Fibroblast of lung (primary cell): Measurements from ENCODE around the gene FHIT. TPM values are rescaled to one million over a fixed set of nuclear protein-coding genes. Genes with fewer than 3 reads are reported as not detected.

Experiments
- DNase-seq, 2 donors: peaks; one replicate each; pipeline versions ENCODE4 v3.0.0 to v3.0.0-alpha.2; 2010; ENCODE audit warnings: low read depth in 2 of 2
- H2AFZ ChIP-seq: 2 replicates; pipeline ENCODE4 v1.5.1; 2012; ENCODE audit warnings: low read length, control low read depth, inconsistent platforms
- H3K27ac ChIP-seq: 2 replicates; pipeline ENCODE4 v1.5.1; 2011; ENCODE audit warnings: low read length, control low read depth; ENCODE audit not compliant: insufficient read depth
- H3K27me3 ChIP-seq: 2 replicates; pipeline ENCODE4 v1.5.1; 2011; ENCODE audit warnings: mild to moderate bottlenecking, low read length; ENCODE audit not compliant: control insufficient read depth, insufficient read depth
- H3K36me3 ChIP-seq: 2 replicates; pipeline ENCODE4 v1.5.1; 2011; ENCODE audit warnings: low read length; ENCODE audit not compliant: control insufficient read depth, insufficient read depth
- H3K4me1 ChIP-seq: 2 replicates; pipeline ENCODE4 v1.5.1; 2011; ENCODE audit warnings: low read length; ENCODE audit not compliant: control insufficient read depth, insufficient read depth; ENCODE audit errors: extremely low read depth
- H3K4me2 ChIP-seq: 2 replicates; pipeline ENCODE4 v1.5.1; 2011; ENCODE audit warnings: low read length, control low read depth; ENCODE audit not compliant: insufficient read depth; ENCODE audit errors: extremely low read depth
- H3K4me3 ChIP-seq, 4 experiments: fragments of 200-600 bp in 1 of 4; sonication (generic) in 1 of 4; replicated peaks in 1 of 4; 2 replicates each; pipeline ENCODE4 v1.5.1; 2011 to 2016; ENCODE audit warnings: low read length in 4 of 4, low read depth in 3 of 4, mild to moderate bottlenecking in 3 of 4, control low read depth in 2 of 4, inconsistent platforms in 1 of 4, mixed read lengths in 1 of 4; ENCODE audit not compliant: insufficient read depth in 1 of 4; ENCODE audit errors: control extremely low read depth in 1 of 4
- H3K79me2 ChIP-seq: 2 replicates; pipeline ENCODE4 v1.5.1; 2012; ENCODE audit warnings: mild to moderate bottlenecking, low read length, inconsistent platforms; ENCODE audit not compliant: control insufficient read depth, insufficient read depth
- H3K9ac ChIP-seq: 2 replicates; pipeline ENCODE4 v1.5.1; 2011; ENCODE audit warnings: mild to moderate bottlenecking, low read length, control low read depth; ENCODE audit not compliant: insufficient read depth
- H3K9me3 ChIP-seq: 2 replicates; pipeline ENCODE4 v1.5.1; 2012; ENCODE audit warnings: low read depth, low read length; ENCODE audit not compliant: control insufficient read depth, insufficient read depth
- H4K20me1 ChIP-seq: 2 replicates; pipeline ENCODE4 v1.5.1; 2011; ENCODE audit warnings: low read length; ENCODE audit not compliant: control insufficient read depth, insufficient read depth; ENCODE audit errors: extremely low read depth
- CTCF ChIP-seq, 2 donors: IDR thresholded peaks in 1 of 2; conservative IDR thresholded peaks in 1 of 2; 1 replicate in 1 of 2; 2 replicates in 1 of 2; pipeline ENCODE4 v1.5.1; 2011 to 2012; ENCODE audit warnings: low read length in 2 of 2, control low read depth in 1 of 2, inconsistent platforms in 1 of 2, low read depth in 1 of 2, mild to moderate bottlenecking in 1 of 2
- EZH2 ChIP-seq: IDR thresholded peaks from 2 replicates; pipeline ENCODE4 v1.5.1; 2012; ENCODE audit warnings: low read length, control low read depth, mild to moderate bottlenecking; ENCODE audit errors: missing control alignments
- polyA plus RNA-seq, 2 donors: library from polyadenylated mRNA; depleted of rRNA in 1 of 2; stranded (reverse) in 1 of 2; unstranded in 1 of 2; fragments of >200 nt; gene quantifications; 2 replicates each; pipeline ENCODE4 v1.2.1, GENCODE V29; 2011 to 2012; ENCODE audit warnings: missing spikeins in 1 of 2
- total RNA-seq: library from RNA; depleted of rRNA; stranded (reverse); fragments of >200 nt; gene quantifications from 2 replicates; pipeline ENCODE4 v1.2.1, GENCODE V29; 2014

Gene FHIT
- total and polyA plus RNA-seq, 2 donors (not counting 1 experiment from before 2014, with no cell fraction given), result 0.79 to 2.1 TPM

DNA sequence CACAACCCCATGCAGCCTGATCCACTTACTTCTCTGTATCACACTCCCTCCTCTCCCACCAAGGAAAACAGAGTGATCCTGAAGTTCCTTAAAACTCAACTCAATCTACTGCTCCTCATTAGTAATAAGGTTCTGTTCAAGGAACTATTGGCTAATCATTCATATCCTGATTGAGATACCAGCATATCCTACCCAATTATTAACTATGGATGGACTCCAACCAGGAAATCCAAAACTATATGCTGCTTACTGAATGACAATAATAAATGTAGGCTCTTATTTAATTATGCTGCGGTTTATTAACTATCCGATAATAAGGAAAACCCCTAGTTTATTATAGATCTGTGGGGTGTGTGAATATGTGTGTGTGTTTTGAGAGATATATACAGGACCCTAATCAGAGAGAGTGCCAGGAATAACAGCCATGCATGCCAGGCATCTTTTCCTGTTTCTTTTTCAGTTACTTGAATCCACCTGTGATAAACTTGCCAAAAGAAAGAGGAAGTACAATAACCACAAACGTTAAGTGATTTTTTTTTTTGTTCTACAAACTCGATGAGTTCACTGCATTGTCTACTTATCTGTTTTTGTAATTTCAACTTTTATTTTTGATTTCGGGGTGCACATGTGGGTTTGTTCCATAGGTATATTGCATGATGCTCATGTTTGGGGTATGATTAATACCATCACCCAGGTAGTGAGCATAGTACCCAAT, 1169.7 kb downstream of the FHIT start:
- Histone ChIP-seq H3K4me3 (no peak overlapping the region), H3K27me3 (no peaks in the 10 kb centered on the region), H3K79me2 (no peaks in the 10 kb centered on the region), H3K9me3 (no peaks in the 10 kb centered on the region), H3K4me1 (no peaks in the 10 kb centered on the region), H3K27ac (no peak overlapping the region), H3K4me2 (no peak overlapping the region), H3K9ac (no peak overlapping the region), H3K36me3 (no peaks in the 10 kb centered on the region), H2AFZ (no peak overlapping the region), H4K20me1 (no peaks in the 10 kb centered on the region)
- DNase-seq, result no peak
- TF ChIP-seq EZH2 (no peak), CTCF (conservative IDR thresholded peaks at IDR 0.05 in 1 of 2, IDR thresholded peaks at IDR 0.05 in 1 of 2; ENCODE audit: low read depth in 1 of 2, low read length in 2 of 2) (no peak)

DNA sequence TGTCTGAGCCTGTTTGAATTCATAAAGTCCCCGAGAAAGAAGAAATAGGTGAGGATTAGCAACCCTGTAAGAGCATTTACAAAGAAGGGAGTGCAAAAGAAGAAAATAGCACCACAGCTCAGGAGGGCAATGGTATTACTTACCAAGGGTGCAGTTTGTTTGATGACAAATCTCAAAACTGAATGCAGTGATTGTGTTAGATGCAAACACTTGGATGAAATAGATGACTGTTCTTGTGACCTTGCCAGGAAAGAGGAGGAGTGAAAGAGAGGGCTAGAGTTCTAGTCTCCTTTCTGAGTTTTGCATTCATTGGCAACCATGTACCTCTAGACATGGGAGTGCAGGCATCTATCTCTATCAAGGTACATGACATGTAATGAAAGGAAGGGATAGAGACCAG, 1170.6 kb downstream of the FHIT start:
- Histone ChIP-seq H3K4me2 (no peak overlapping the region), H3K9me3 (no peaks in the 10 kb centered on the region), H3K79me2 (no peaks in the 10 kb centered on the region), H4K20me1 (no peaks in the 10 kb centered on the region), H2AFZ (no peak overlapping the region), H3K27ac (no peak overlapping the region), H3K36me3 (no peaks in the 10 kb centered on the region), H3K27me3 (no peaks in the 10 kb centered on the region), H3K4me3 (no peak overlapping the region), H3K9ac (no peak overlapping the region), H3K4me1 (no peaks in the 10 kb centered on the region)
- DNase-seq, result no peak
- TF ChIP-seq EZH2 (no peak), CTCF (conservative IDR thresholded peaks at IDR 0.05 in 1 of 2, IDR thresholded peaks at IDR 0.05 in 1 of 2; ENCODE audit: low read depth in 1 of 2, low read length in 2 of 2) (no peak)

DNA sequence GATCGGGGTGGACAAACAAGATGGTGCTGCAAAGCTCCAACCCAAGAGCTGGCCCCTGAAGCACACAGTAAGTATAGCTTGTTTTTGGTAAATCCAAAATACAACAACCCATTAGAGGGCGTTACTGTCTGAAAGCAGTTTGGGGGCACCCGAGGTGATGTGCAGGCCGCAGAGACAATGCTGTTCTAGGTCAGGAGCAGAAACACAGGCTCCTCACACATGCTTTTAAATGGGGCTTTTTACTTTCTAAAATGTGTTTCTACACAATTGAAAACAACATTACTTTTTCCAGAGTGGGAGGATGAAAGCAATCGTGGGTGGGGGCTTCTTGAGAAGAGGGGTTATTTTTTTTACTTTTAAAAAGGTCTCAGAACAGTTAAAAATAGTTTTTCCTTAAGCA, 1172.2 kb downstream of the FHIT start:
- no peaks in the 10 kb centered on the region for H4K20me1 ChIP-seq
- H3K27me3 ChIP-seq, result no peaks in the 10 kb centered on the region
- no peaks in the 10 kb centered on the region for H3K36me3 ChIP-seq
- H3K4me1 ChIP-seq, result no peaks in the 10 kb centered on the region
- no peak overlapping the region for H3K4me2 ChIP-seq
- DNase-seq, result no peak
- TF ChIP-seq EZH2, result no peak
- H3K27ac ChIP-seq, result no peak overlapping the region
- no peak overlapping the region for H3K9ac ChIP-seq
- no peak overlapping the region for H2AFZ ChIP-seq
- no peaks in the 10 kb centered on the region for H3K79me2 ChIP-seq
- H3K9me3 ChIP-seq, result no peaks in the 10 kb centered on the region
- H3K4me3 ChIP-seq, result no peak overlapping the region
